Adrenal gland (tissue), 5 donors: ENCODE data around the gene FHIT.

Experiments
- POLR2A ChIP-seq, 2 donors: fragments of 450-650 bp; IDR thresholded peaks; one replicate each; pipeline ENCODE4 v1.6.1; 2017; ENCODE audit warnings: antibody characterized with exemption in 2 of 2, mild to moderate bottlenecking in 2 of 2, moderate library complexity in 1 of 2
- TF ChIP-seq, protein P1 (sequence below), 6 experiments: fragments of 450-650 bp in 4 of 6; fragments of 200-600 bp in 2 of 6; sonication (generic) in 1 of 6; IDR thresholded peaks; 1 replicate in 5 of 6; 2 replicates in 1 of 6; pipeline versions ENCODE4 v1.5.1 to v1.8.0; 2016 to 2021; ENCODE audit warnings: antibody characterized with exemption in 6 of 6, mild to moderate bottlenecking in 2 of 6, moderate library complexity in 1 of 6
- donor health status: DM: no; HTN: no; CAD: no.

DNA sequence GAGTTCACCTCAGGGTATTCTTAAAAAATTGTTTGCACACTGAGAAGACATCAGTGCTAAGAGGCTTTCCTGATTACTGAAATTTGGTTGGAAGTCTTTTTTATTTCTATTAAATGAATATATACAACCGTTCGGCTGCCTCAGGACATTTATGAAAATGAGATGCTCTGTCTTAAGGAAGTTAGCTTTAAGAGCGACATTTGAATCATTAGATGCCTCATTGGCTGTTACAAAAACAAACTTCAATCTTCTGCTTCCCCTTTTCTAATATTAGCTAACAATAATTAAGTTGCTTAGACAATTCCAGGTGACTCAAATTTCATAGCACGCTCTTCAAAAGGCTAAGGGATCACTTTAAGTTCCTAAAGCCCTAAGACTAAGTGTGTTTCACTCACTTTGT, 673.7 kb downstream of the FHIT start:
- TF ChIP-seq, protein P1, sequence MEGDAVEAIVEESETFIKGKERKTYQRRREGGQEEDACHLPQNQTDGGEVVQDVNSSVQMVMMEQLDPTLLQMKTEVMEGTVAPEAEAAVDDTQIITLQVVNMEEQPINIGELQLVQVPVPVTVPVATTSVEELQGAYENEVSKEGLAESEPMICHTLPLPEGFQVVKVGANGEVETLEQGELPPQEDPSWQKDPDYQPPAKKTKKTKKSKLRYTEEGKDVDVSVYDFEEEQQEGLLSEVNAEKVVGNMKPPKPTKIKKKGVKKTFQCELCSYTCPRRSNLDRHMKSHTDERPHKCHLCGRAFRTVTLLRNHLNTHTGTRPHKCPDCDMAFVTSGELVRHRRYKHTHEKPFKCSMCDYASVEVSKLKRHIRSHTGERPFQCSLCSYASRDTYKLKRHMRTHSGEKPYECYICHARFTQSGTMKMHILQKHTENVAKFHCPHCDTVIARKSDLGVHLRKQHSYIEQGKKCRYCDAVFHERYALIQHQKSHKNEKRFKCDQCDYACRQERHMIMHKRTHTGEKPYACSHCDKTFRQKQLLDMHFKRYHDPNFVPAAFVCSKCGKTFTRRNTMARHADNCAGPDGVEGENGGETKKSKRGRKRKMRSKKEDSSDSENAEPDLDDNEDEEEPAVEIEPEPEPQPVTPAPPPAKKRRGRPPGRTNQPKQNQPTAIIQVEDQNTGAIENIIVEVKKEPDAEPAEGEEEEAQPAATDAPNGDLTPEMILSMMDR (IDR thresholded peaks at IDR 0.05) = no peak
- no peak for TF ChIP-seq POLR2A (IDR thresholded peaks at IDR 0.05)
